Liver (tissue), 9 donors: Measurements from ENCODE around the gene GAS7. TPM values are rescaled to one million over a fixed set of nuclear protein-coding genes. Genes with fewer than 3 reads are reported as not detected.

Experiments
- DNase-seq: peaks from one replicate; pipeline ENCODE4 v3.0.0-alpha.2; 2017; ENCODE audit warnings: low spot score
- H3K27ac ChIP-seq, 2 donors: one replicate each; pipeline ENCODE4 v1.7.0; 2013; ENCODE audit warnings: inconsistent platforms in 2 of 2, low read length in 2 of 2, control low read depth in 1 of 2, low read depth in 1 of 2, mild to moderate bottlenecking in 1 of 2
- H3K27me3 ChIP-seq, 4 donors: one replicate each; pipeline versions ENCODE4 v1.6.1 to v1.7.0; 2013; ENCODE audit warnings: low read length in 3 of 4, inconsistent platforms in 1 of 4, mild to moderate bottlenecking in 1 of 4, moderate library complexity in 1 of 4; ENCODE audit not compliant: control insufficient read depth in 4 of 4, insufficient read depth in 4 of 4
- H3K36me3 ChIP-seq, 4 donors: one replicate each; pipeline versions ENCODE4 v1.6.1 to v1.7.0; 2013; ENCODE audit warnings: low read length in 3 of 4, mild to moderate bottlenecking in 3 of 4, low read depth in 1 of 4, moderate library complexity in 1 of 4; ENCODE audit not compliant: control insufficient read depth in 4 of 4, insufficient read depth in 3 of 4
- H3K4me1 ChIP-seq, 4 donors: one replicate each; pipeline versions ENCODE4 v1.6.1 to v1.7.0; 2013; ENCODE audit warnings: low read length in 3 of 4, mild to moderate bottlenecking in 3 of 4, moderate library complexity in 1 of 4; ENCODE audit not compliant: control insufficient read depth in 4 of 4, insufficient read depth in 4 of 4
- H3K4me3 ChIP-seq, 3 donors: one replicate each; pipeline versions ENCODE4 v1.6.1 to v1.7.0; 2013; ENCODE audit warnings: low read length in 3 of 3, control low read depth in 1 of 3, low read depth in 1 of 3, mild to moderate bottlenecking in 1 of 3
- H3K9ac ChIP-seq, 2 donors: one replicate each; pipeline ENCODE4 v1.7.0; 2013; ENCODE audit warnings: low read length in 2 of 2, mild to moderate bottlenecking in 2 of 2, moderate library complexity in 2 of 2, control low read depth in 1 of 2, low read depth in 1 of 2
- H3K9me3 ChIP-seq, 4 donors: one replicate each; pipeline versions ENCODE4 v1.6.1 to v1.7.0; 2013; ENCODE audit warnings: low read length in 3 of 4; ENCODE audit not compliant: control insufficient read depth in 4 of 4
- CTCF ChIP-seq: fragments of 150-350 bp; IDR thresholded peaks from 2 replicates; pipeline ENCODE4 v1.5.1; 2017; ENCODE audit warnings: improper control_type of control experiment, low read depth, low read length; ENCODE audit not compliant: missing input control
- EGR1 ChIP-seq, 2 donors: IDR thresholded peaks; 2 replicates each; pipeline ENCODE4 v1.6.1; 2016 to 2018; ENCODE audit warnings: antibody characterized with exemption in 2 of 2, low read depth in 2 of 2
- FOXA1 ChIP-seq: IDR thresholded peaks from 2 replicates; pipeline ENCODE4 v1.6.1; 2016; ENCODE audit warnings: antibody characterized with exemption
- FOXA2 ChIP-seq: IDR thresholded peaks from 2 replicates; pipeline ENCODE4 v1.6.1; 2016; ENCODE audit warnings: antibody characterized with exemption
- HNF4A ChIP-seq, 2 donors: conservative IDR thresholded peaks; 2 replicates each; pipeline ENCODE4 v1.6.1; 2016; ENCODE audit warnings: antibody characterized with exemption in 2 of 2, mild to moderate bottlenecking in 2 of 2
- HNF4G ChIP-seq: IDR thresholded peaks from 2 replicates; pipeline ENCODE4 v1.6.1; 2016; ENCODE audit warnings: antibody characterized with exemption
- NR2F2 ChIP-seq: IDR thresholded peaks from 2 replicates; pipeline ENCODE4 v1.6.1; 2016; ENCODE audit warnings: antibody characterized with exemption
- RAD21 ChIP-seq, 2 donors: IDR thresholded peaks; 2 replicates each; pipeline ENCODE4 v1.6.1; 2016; ENCODE audit warnings: antibody characterized with exemption in 2 of 2, mild to moderate bottlenecking in 2 of 2
- REST ChIP-seq: IDR thresholded peaks from 2 replicates; pipeline ENCODE4 v1.6.1; 2016; ENCODE audit warnings: antibody characterized with exemption, mild to moderate bottlenecking
- RXRA ChIP-seq, 2 donors: IDR thresholded peaks; 2 replicates each; pipeline ENCODE4 v1.6.1; 2017 to 2018; ENCODE audit warnings: antibody characterized with exemption in 2 of 2, mild to moderate bottlenecking in 1 of 2
- TAF1 ChIP-seq: conservative IDR thresholded peaks from 2 replicates; pipeline ENCODE4 v1.6.1; 2016; ENCODE audit warnings: antibody characterized with exemption, mild to moderate bottlenecking
- YY1 ChIP-seq: IDR thresholded peaks from 2 replicates; pipeline ENCODE4 v1.6.1; 2016; ENCODE audit warnings: antibody characterized with exemption, mild to moderate bottlenecking
- WGBS: extraction: QIAGEN DNeasy Blood & Tissue Kit; methylation state at CpG from one replicate; pipeline ENCODE4 v1.1.7; 2013; 5-methylcytosine and 5-hydroxymethylcytosine counted together
- polyA plus RNA-seq, 2 donors: library from polyadenylated mRNA; stranded (reverse) in 1 of 2; unstranded in 1 of 2; fragments of 200-250 nt in 1 of 2; fragments of >200 nt in 1 of 2; fragmentation: Nextera tagmentation in 1 of 2; extraction: Ambion mirVana in 1 of 2; gene quantifications; one replicate each; pipeline versions ENCODE4 v1.2.1 to v1.2.3, GENCODE V29; 2013 to 2015
- total RNA-seq, 2 donors: library from RNA; depleted of rRNA; stranded (reverse); fragments of >200 nt; gene quantifications; one replicate each; pipeline ENCODE4 v1.2.3, GENCODE V29; 2014
- donor health status: healthy.
- donor health status: healthy.
- donor health status: healthy.
- donor health status: healthy.
- donor health status: healthy.

The GAS7 gene
- total and polyA plus RNA-seq, 4 donors, result 0.79 to 6.1 (median 2.5) TPM

GRCh38 chr17:9935408-9935807, 263.0 kb downstream of the GAS7 start:
- 79% methylated on average over 6 of the region's 6 CpGs for WGBS
- peaks cover 0 to 3% (median under 1%) of the 10 kb centered on the region in 4 donors for H3K9me3 ChIP-seq
- H3K4me3 ChIP-seq, result no peak overlapping the region
- no peak overlapping the region for H3K9ac ChIP-seq
- H3K36me3 ChIP-seq, result peaks cover 0 to 2% (median 0%) of the 10 kb centered on the region in 4 donors
- no peak overlapping the region for H3K27ac ChIP-seq
- TF ChIP-seq RXRA (IDR thresholded peaks at IDR 0.05) (no peak), FOXA2 (no peak)
- no peaks in the 10 kb centered on the region for H3K4me1 ChIP-seq
- DNase-seq, result no peak
- H3K27me3 ChIP-seq, result peaks cover 0 to 4% (median 2%) of the 10 kb centered on the region in 4 donors

- Histone ChIP-seq H3K4me3 (no peak overlapping the region), H3K9me3 (peaks cover 0 to 3% (median under 1%) of the 10 kb centered on the region in 4 donors), H3K36me3 (peaks cover 0 to 2% (median 0%) of the 10 kb centered on the region in 4 donors), H3K27ac (no peak overlapping the region), H3K9ac (no peak overlapping the region), H3K27me3 (peaks cover 0 to 3% (median 0%) of the 10 kb centered on the region in 4 donors), H3K4me1 (no peaks in the 10 kb centered on the region)
- no peak for TF ChIP-seq HNF4G
- no peak for TF ChIP-seq CTCF
- TF ChIP-seq EGR1 (IDR thresholded peaks at IDR 0.05; ENCODE audit: low read depth in 2 of 2), result no peak
- WGBS, result 81% methylated on average over 7 of the region's 7 CpGs
- DNase-seq, result no peak
Measured at GRCh38 chr17:9934331-9934730, 264.1 kb downstream of the GAS7 start.

- Histone ChIP-seq H3K9me3 (no peaks in the 10 kb centered on the region), H3K27ac (no peak overlapping the region), H3K36me3 (no peaks in the 10 kb centered on the region), H3K4me3 (no peak overlapping the region), H3K27me3 (peaks cover 0 to 3% (median 1%) of the 10 kb centered on the region in 4 donors), H3K4me1 (no peaks in the 10 kb centered on the region), H3K9ac (no peak overlapping the region)
- no peak for DNase-seq
- 67% methylated on average over 2 of the region's 2 CpGs for WGBS
- no peak for TF ChIP-seq NR2F2
- TF ChIP-seq HNF4G, result no peak
- no peak for TF ChIP-seq CTCF
- no peak for TF ChIP-seq FOXA2
- TF ChIP-seq RAD21 (IDR thresholded peaks at IDR 0.05), result no peak
Measured at GRCh38 chr17:9932491-9932890, 265.9 kb downstream of the GAS7 start.

GRCh38 chr17:9931144-9931741, 267.2 kb downstream of the GAS7 start:
- H3K27ac ChIP-seq, result no peak overlapping the region
- no peak overlapping the region for H3K4me3 ChIP-seq
- H3K27me3 ChIP-seq, result peaks cover 0 to 3% (median 1%) of the 10 kb centered on the region in 4 donors
- H3K36me3 ChIP-seq, result no peaks in the 10 kb centered on the region
- H3K9me3 ChIP-seq, result no peaks in the 10 kb centered on the region
- no peak overlapping the region for H3K9ac ChIP-seq
- no peak for DNase-seq
- 65% methylated on average over 12 of the region's 12 CpGs for WGBS
- H3K4me1 ChIP-seq, result no peaks in the 10 kb centered on the region
- TF ChIP-seq EGR1 (IDR thresholded peaks at IDR 0.05; ENCODE audit: low read depth in 2 of 2), result no peak
- no peak for TF ChIP-seq TAF1
- no peak for TF ChIP-seq REST
- no peak for TF ChIP-seq FOXA1
- no peak for TF ChIP-seq YY1
- TF ChIP-seq NR2F2, result no peak
- TF ChIP-seq HNF4A (conservative IDR thresholded peaks at IDR 0.05), result no peak
- no peak for TF ChIP-seq CTCF
- no peak for TF ChIP-seq RXRA (IDR thresholded peaks at IDR 0.05)
